SH-SY5Y (cell line): ENCODE results near the gene ACOX3.

Experiments
- GATA2 ChIP-seq: IDR thresholded peaks from 2 replicates; pipeline ENCODE4 v1.6.1; 2011; ENCODE audit warnings: mild to moderate bottlenecking, low read depth, low read length
- GATA3 ChIP-seq: IDR thresholded peaks from 2 replicates; pipeline ENCODE4 v1.6.1; 2011; ENCODE audit warnings: low read depth, mild to moderate bottlenecking, low read length, moderate library complexity

DNA sequence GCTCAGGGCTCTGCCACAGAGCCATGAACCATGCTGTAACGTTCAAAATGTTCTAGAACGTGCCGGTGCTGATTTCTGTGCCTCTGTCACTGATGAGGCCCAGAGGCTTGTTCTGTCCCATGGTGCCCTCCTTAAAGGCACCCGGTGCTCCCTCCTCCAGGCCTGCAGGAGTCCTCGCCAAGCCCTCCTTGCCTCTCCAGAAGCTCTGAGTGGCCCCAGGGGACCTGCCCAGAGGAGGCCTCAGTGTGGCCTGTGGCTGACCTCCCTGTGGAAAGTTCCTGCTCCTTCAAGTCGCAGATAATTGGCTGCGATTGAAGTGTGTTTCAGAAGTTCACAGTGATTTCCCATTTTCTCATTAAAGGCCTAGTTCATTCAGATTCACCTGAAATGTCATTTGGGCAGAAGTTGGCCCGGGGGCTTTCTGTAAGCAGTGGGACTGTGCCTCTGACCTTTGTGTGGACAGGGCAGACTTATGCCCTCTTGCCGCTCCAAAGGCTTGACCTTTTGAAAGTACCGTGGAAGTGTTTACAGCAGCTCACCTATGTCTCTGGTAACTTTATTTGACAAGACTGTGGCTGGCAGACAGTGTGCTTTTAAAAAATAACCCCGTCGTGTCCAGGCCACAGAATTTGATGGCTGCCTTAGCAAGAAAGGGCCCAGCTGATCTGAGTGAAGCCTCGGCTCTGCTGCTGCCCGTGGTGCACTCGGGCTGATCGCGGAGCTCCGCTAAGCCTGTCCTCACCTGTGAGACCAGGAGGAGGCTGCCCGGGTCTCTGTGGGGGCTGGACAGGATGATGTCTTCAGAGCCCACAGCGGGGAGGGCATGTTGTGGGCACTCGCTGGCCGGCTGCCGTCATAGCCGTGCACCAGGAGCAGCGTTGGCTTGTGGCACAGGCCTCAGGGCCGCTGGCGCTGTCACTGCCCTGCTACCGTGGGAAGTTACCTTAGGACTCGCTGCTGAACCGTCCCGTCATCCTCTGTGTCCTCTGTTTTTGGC is 25.4 kb upstream of the ACOX3 start:
- TF ChIP-seq GATA2, result no peak
- no peak for TF ChIP-seq GATA3
